Measurements from ENCODE around the gene ACY1. TPM values are rescaled to one million over a fixed set of nuclear protein-coding genes. Genes with fewer than 3 reads are reported as not detected.

The ACY1 gene
- total RNA-seq, 2 experiments from 2014 or later = 3.3 to 4.0 TPM

DNA sequence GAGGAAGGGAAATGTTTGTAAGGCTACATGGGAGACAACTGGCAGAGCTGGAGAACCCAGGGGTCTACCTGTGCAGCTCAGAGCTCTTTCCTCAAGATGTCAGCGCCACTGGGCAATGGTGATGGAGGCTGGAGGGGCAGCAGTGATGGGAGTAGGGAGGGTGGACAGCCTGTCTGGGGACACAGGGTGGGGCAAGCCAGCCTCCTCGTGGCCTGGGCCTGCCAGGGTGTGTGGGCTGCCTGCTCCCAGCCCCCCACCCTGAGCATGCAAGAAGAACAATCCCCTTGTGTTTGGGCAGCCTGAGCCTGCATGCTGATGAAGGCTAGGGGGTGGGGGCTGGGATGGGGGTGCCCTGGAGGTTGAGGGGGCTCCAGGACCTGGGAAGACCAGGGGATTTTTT, 17.3 kb upstream of the ACY1 start:
- DNase-seq (ENCODE audit: low spot score) = no peak
- CTCF ChIA-PET (ENCODE audit: unreplicated experiment) = interaction anchor here (0.7 kb wide), 1 partner anchor 19 kb away, joined by 3 read pairs; no protein-coding TSS in a partner anchor

DNA sequence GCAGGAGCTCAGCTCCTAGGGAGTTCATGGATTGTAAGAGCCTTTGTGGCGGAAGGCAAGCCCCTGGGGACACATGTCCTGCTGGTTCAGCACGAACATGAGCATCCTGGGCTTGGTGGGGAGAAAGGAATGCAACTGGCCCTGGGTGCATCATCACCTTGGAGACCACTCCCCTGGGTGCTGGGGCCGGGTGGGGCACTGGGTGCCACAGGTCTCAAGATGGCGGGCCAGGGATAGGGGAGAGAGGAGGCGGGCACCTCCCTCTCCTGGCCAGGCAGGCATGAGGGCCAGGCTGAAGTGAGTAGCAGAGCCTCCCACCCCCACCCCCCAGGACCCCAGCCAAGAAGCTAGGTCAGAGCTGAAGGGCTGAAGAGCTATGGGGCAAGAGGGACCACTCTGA, 16.8 kb upstream of the ACY1 start:
- H3K4me2 ChIP-seq (ENCODE audit: low read length) = no peak overlapping the region; the same call in 1 of the 2 replicates
- H3K79me2 ChIP-seq (ENCODE audit: insufficient read depth, low read depth, low read length) = no peaks in the 10 kb centered on the region
- no peak for DNase-seq (ENCODE audit: low spot score)
- no peaks in the 10 kb centered on the region for H4K20me1 ChIP-seq (ENCODE audit: insufficient read depth, low read length)
- POLR2A ChIA-PET = interaction anchor here (0.6 kb wide), 2 partner anchors 21 to 395 kb away, joined by 3 read pairs; no protein-coding TSS in a partner anchor
- H3K27ac ChIP-seq (ENCODE audit: low read depth, low read length, poor library complexity, severe bottlenecking) = no peak overlapping the region
- no peaks in the 10 kb centered on the region for H3K36me3 ChIP-seq (ENCODE audit: insufficient read depth, low read length)
- TF ChIP-seq EZH2phosphoT487 (IDR thresholded peaks at IDR 0.05; ENCODE audit: borderline replicate concordance, low read depth, low read length) = no peak
- TF ChIP-seq, protein P1, sequence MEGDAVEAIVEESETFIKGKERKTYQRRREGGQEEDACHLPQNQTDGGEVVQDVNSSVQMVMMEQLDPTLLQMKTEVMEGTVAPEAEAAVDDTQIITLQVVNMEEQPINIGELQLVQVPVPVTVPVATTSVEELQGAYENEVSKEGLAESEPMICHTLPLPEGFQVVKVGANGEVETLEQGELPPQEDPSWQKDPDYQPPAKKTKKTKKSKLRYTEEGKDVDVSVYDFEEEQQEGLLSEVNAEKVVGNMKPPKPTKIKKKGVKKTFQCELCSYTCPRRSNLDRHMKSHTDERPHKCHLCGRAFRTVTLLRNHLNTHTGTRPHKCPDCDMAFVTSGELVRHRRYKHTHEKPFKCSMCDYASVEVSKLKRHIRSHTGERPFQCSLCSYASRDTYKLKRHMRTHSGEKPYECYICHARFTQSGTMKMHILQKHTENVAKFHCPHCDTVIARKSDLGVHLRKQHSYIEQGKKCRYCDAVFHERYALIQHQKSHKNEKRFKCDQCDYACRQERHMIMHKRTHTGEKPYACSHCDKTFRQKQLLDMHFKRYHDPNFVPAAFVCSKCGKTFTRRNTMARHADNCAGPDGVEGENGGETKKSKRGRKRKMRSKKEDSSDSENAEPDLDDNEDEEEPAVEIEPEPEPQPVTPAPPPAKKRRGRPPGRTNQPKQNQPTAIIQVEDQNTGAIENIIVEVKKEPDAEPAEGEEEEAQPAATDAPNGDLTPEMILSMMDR (conservative IDR thresholded peaks at IDR 0.05; ENCODE audit: low read length) = no peak
- no peak overlapping the region for H2AFZ ChIP-seq (ENCODE audit: low read length)
- peaks cover 10% of the 10 kb centered on the region for H3K4me1 ChIP-seq (ENCODE audit: insufficient read depth, low read length, poor library complexity, severe bottlenecking)
- no peak overlapping the region for H3K4me3 ChIP-seq (ENCODE audit: low read depth, low read length, poor library complexity, severe bottlenecking)
- no TSS peak for BruUV-seq (replicated peaks)
- no peaks in the 10 kb centered on the region for H3K9me2 ChIP-seq (ENCODE audit: insufficient read depth, low read length)
- no peaks in the 10 kb centered on the region for H3K9me3 ChIP-seq (ENCODE audit: low read length)
- intact Hi-C loops (cut with micrococcal nuclease; ENCODE audit: unreplicated experiment) = no loop called here
- CTCF ChIA-PET (ENCODE audit: unreplicated experiment) = no interaction called here

More for the DNA sequence above, 17.3 kb upstream of the ACY1 start:
- Histone ChIP-seq H3K36me3 (ENCODE audit: insufficient read depth, low read length) (no peaks in the 10 kb centered on the region), H3K27ac (ENCODE audit: low read depth, low read length, poor library complexity, severe bottlenecking) (no peak overlapping the region), H3K9me3 (ENCODE audit: low read length) (no peaks in the 10 kb centered on the region), H3K79me2 (ENCODE audit: insufficient read depth, low read depth, low read length) (no peaks in the 10 kb centered on the region), H3K4me1 (ENCODE audit: insufficient read depth, low read length, poor library complexity, severe bottlenecking) (peaks cover 10% of the 10 kb centered on the region), H3K9me2 (ENCODE audit: insufficient read depth, low read length) (no peaks in the 10 kb centered on the region), H4K20me1 (ENCODE audit: insufficient read depth, low read length) (no peaks in the 10 kb centered on the region), H3K4me2 (ENCODE audit: low read length) (no peak overlapping the region), H2AFZ (ENCODE audit: low read length) (no peak overlapping the region), H3K4me3 (ENCODE audit: low read depth, low read length, poor library complexity, severe bottlenecking) (no peak overlapping the region)
- no peak for TF ChIP-seq EZH2phosphoT487 (IDR thresholded peaks at IDR 0.05; ENCODE audit: borderline replicate concordance, low read depth, low read length)
- TF ChIP-seq, protein P1 (conservative IDR thresholded peaks at IDR 0.05; ENCODE audit: low read length) = no peak
- POLR2A ChIA-PET = no interaction called here
- BruUV-seq (replicated peaks) = no TSS peak
- intact Hi-C loops (cut with micrococcal nuclease; ENCODE audit: unreplicated experiment) = no loop called here

DNA sequence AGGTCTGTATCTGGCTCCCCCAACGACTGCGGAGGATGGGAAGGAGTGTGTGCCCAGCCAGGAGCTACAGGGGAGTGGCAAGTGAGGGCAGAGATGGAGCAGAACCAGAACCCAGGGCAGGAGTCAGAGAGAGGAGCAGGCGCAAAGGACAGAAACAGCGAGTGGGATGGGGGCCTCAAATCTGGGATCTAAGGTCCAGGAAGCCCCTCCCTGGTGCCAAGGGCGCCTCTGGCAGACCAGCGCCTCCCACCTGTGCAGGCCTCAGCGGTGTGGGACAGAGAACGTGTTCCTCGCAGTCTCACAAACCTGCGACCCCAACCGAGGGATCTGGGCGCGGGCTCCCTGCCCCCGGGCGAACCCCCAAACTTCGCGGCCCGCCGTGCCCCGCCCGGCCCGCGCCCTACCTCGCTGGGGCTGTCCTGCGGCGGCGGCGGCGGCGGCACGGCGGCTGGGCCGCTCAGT, 16.4 kb upstream of the ACY1 start:
- Histone ChIP-seq H3K36me3 (ENCODE audit: insufficient read depth, low read length) (no peaks in the 10 kb centered on the region), H3K27ac (ENCODE audit: low read depth, low read length, poor library complexity, severe bottlenecking) (no peak overlapping the region), H3K4me3 (ENCODE audit: low read depth, low read length, poor library complexity, severe bottlenecking) (peak overlapping the region; percentile 41), H3K79me2 (ENCODE audit: insufficient read depth, low read depth, low read length) (no peaks in the 10 kb centered on the region), H2AFZ (ENCODE audit: low read length) (no peak overlapping the region), H3K4me1 (ENCODE audit: insufficient read depth, low read length, poor library complexity, severe bottlenecking) (peaks cover 10% of the 10 kb centered on the region), H4K20me1 (ENCODE audit: insufficient read depth, low read length) (no peaks in the 10 kb centered on the region), H3K4me2 (ENCODE audit: low read length) (peak overlapping the region; percentile 30; the same call in 1 of the 2 replicates), H3K9me3 (ENCODE audit: low read length) (no peaks in the 10 kb centered on the region), H3K9me2 (ENCODE audit: insufficient read depth, low read length) (no peaks in the 10 kb centered on the region)
- no TSS peak for BruUV-seq (replicated peaks)
- CTCF ChIA-PET (ENCODE audit: unreplicated experiment) = no interaction called here
- TF ChIP-seq, protein P1 (conservative IDR thresholded peaks at IDR 0.05; ENCODE audit: low read length) = no peak
- TF ChIP-seq EZH2phosphoT487 (IDR thresholded peaks at IDR 0.05; ENCODE audit: borderline replicate concordance, low read depth, low read length) = no peak
- no peak for DNase-seq (ENCODE audit: low spot score)
- POLR2A ChIA-PET = interaction anchor here (0.6 kb wide), 2 partner anchors 21 to 396 kb away, joined by 3 read pairs; no protein-coding TSS in a partner anchor
- intact Hi-C loops (cut with micrococcal nuclease; ENCODE audit: unreplicated experiment) = no loop called here

Data from OCI-LY7 (cell line).